ENCODE results near the gene MAS1.
"Not testable (repeated sequence)": the region's sequence is repeated elsewhere in the genome, so short reads cannot be mapped to it uniquely, and the experiment has no call there.

The MAS1 gene

GRCh38 chr6:159890792-159891191, at the start of gene MAS1:
TSS of gene MAS1 (plus strand) at chr6:159890988. CDS start at chr6:159906956, 15,968 bp downstream.
- DNase-seq (ENCODE audit: low read depth): no peak

GRCh38 chr6:159842035-159842434, 48.8 kb upstream of the MAS1 start:
- no peak for DNase-seq (ENCODE audit: low read depth)

- DNase-seq (ENCODE audit: low read depth): no peak
Observed at GRCh38 chr6:159844737-159845645, 45.8 kb upstream of the MAS1 start.

- not testable (repeated sequence) for DNase-seq (ENCODE audit: low read depth)
Observed at GRCh38 chr6:159848552-159848951, 42.2 kb upstream of the MAS1 start.

GRCh38 chr6:159849851-159850250, 40.9 kb upstream of the MAS1 start:
- DNase-seq (ENCODE audit: low read depth): not testable (repeated sequence)

- no peak for DNase-seq (ENCODE audit: low read depth)
Observed at GRCh38 chr6:159852877-159853276, 37.9 kb upstream of the MAS1 start.

GRCh38 chr6:159853754-159854153, 37.0 kb upstream of the MAS1 start:
- no peak for DNase-seq (ENCODE audit: low read depth)

GRCh38 chr6:159854959-159855358, 35.8 kb upstream of the MAS1 start:
- no peak for DNase-seq (ENCODE audit: low read depth)

- DNase-seq (ENCODE audit: low read depth): no peak
Observed at GRCh38 chr6:159858259-159858658, 32.5 kb upstream of the MAS1 start.

GRCh38 chr6:159860482-159860881, 30.3 kb upstream of the MAS1 start:
- DNase-seq (ENCODE audit: low read depth): no peak

- DNase-seq (ENCODE audit: low read depth): no peak
Observed at GRCh38 chr6:159862103-159862502, 28.7 kb upstream of the MAS1 start.

GRCh38 chr6:159863341-159863740, 27.4 kb upstream of the MAS1 start:
- peak; percentile 49 for DNase-seq (ENCODE audit: low read depth)

- DNase-seq (ENCODE audit: low read depth): no peak
Observed at GRCh38 chr6:159865226-159865920, 25.4 kb upstream of the MAS1 start.

GRCh38 chr6:159866286-159867247, 24.2 kb upstream of the MAS1 start:
- DNase-seq (ENCODE audit: low read depth): no peak

- DNase-seq (ENCODE audit: low read depth): no peak
Observed at GRCh38 chr6:159871241-159871640, 19.5 kb upstream of the MAS1 start.

- no peak for DNase-seq (ENCODE audit: low read depth)
Observed at GRCh38 chr6:159871906-159872305, 18.9 kb upstream of the MAS1 start.

- no peak for DNase-seq (ENCODE audit: low read depth)
Observed at GRCh38 chr6:159874435-159874834, 16.4 kb upstream of the MAS1 start.

GRCh38 chr6:159875194-159875593, 15.6 kb upstream of the MAS1 start:
- no peak for DNase-seq (ENCODE audit: low read depth)

GRCh38 chr6:159876242-159876641, 14.5 kb upstream of the MAS1 start:
- no peak for DNase-seq (ENCODE audit: low read depth)

- DNase-seq (ENCODE audit: low read depth): no peak
Observed at GRCh38 chr6:159877256-159877808, 13.5 kb upstream of the MAS1 start.

GRCh38 chr6:159878341-159878740, 12.4 kb upstream of the MAS1 start:
- DNase-seq (ENCODE audit: low read depth): no peak

- no peak for DNase-seq (ENCODE audit: low read depth)
Observed at GRCh38 chr6:159879856-159880255, 10.9 kb upstream of the MAS1 start.

All from stromal cell of bone marrow (primary cell).